ENCODE measurements around the gene ZNF618. TPM values are rescaled to one million over a fixed set of nuclear protein-coding genes. Genes with fewer than 3 reads are reported as not detected.

ZNF618 gene
- total RNA-seq, 2 donors from 2014 or later: 1.4 to 3.0 TPM

DNA sequence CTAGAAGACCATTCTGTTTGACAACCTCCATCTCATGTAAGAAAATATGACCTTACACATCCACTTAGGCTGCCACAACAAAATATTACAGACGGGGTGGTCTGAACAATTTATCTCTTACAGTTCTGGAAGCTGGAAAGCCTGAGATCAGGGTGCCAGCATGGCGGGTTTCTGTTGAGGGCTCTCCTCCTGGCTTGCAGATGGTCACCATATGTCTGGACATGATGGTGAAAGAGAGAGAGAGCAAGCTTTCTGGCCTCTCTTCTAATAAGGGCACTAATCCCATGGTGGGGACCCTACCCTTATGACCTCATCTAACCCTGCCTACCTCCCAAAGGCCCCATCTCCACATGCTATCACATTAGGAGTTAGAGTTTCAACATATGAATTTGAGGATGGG is 136.0 kb downstream of the ZNF618 start:
- no peaks in the 10 kb centered on the region for H3K27me3 ChIP-seq
- no peaks in the 10 kb centered on the region for H3K9me3 ChIP-seq
- H3K27ac ChIP-seq: no peak overlapping the region
- no peak overlapping the region for H3K4me3 ChIP-seq
- DNase-seq (ENCODE audit: low spot score): no peak
- TF ChIP-seq, protein P1, sequence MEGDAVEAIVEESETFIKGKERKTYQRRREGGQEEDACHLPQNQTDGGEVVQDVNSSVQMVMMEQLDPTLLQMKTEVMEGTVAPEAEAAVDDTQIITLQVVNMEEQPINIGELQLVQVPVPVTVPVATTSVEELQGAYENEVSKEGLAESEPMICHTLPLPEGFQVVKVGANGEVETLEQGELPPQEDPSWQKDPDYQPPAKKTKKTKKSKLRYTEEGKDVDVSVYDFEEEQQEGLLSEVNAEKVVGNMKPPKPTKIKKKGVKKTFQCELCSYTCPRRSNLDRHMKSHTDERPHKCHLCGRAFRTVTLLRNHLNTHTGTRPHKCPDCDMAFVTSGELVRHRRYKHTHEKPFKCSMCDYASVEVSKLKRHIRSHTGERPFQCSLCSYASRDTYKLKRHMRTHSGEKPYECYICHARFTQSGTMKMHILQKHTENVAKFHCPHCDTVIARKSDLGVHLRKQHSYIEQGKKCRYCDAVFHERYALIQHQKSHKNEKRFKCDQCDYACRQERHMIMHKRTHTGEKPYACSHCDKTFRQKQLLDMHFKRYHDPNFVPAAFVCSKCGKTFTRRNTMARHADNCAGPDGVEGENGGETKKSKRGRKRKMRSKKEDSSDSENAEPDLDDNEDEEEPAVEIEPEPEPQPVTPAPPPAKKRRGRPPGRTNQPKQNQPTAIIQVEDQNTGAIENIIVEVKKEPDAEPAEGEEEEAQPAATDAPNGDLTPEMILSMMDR (IDR thresholded peaks at IDR 0.05): no peak
- no peaks in the 10 kb centered on the region for H3K4me1 ChIP-seq
- no peaks in the 10 kb centered on the region for H3K36me3 ChIP-seq

DNA sequence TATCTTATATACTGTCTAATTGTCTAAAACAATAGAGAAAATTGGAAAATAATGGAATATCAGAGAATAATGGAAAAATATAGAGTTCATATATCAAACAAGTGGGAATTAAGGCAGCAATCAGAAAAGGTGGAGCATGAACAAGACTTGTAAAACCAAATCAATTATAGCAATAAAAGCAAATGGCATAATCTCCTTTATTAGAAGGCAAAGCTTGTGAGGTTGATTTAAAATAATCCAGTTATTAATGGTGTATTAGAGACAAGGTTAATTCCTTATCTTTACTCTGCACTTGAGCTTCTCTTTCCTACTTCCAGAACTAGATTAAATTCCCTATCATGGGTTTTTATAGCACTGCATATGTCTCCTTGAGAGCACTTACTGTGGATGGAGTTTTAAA is 137.9 kb downstream of the ZNF618 start:
- H3K4me1 ChIP-seq: no peaks in the 10 kb centered on the region
- H3K27ac ChIP-seq: no peak overlapping the region
- no peak overlapping the region for H3K4me3 ChIP-seq
- TF ChIP-seq, protein P1 (IDR thresholded peaks at IDR 0.05): no peak
- no peaks in the 10 kb centered on the region for H3K27me3 ChIP-seq
- no peak for DNase-seq (ENCODE audit: low spot score)
- H3K36me3 ChIP-seq: peaks cover 6% of the 10 kb centered on the region
- no peaks in the 10 kb centered on the region for H3K9me3 ChIP-seq

DNA sequence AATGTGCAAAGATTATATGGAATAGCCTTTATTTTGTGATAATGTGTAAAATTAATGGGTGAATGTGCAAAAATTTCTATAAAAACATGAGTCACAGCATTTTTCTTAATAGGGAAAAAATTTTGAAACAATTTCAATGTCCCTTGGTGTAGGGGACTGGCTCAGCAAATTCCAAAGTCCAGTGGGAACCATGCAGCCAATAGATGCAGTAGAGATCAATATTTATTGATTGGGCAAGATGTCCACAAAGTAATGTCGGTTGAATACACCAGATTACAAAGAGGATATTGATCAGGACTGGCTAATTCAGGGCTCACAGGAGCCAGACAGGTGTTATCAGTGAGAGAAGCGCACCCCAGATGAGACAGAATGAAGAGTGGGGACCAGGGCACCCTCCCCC is 139.5 kb downstream of the ZNF618 start:
- no peak overlapping the region for H3K27ac ChIP-seq
- no peak for DNase-seq (ENCODE audit: low spot score)
- H3K27me3 ChIP-seq: no peaks in the 10 kb centered on the region
- peaks cover 0 to 6% of the 10 kb centered on the region in 2 donors for H3K9me3 ChIP-seq
- peaks cover 6% of the 10 kb centered on the region for H3K36me3 ChIP-seq
- TF ChIP-seq, protein P1 (IDR thresholded peaks at IDR 0.05): no peak
- H3K4me1 ChIP-seq: no peaks in the 10 kb centered on the region
- H3K4me3 ChIP-seq: no peak overlapping the region

DNA sequence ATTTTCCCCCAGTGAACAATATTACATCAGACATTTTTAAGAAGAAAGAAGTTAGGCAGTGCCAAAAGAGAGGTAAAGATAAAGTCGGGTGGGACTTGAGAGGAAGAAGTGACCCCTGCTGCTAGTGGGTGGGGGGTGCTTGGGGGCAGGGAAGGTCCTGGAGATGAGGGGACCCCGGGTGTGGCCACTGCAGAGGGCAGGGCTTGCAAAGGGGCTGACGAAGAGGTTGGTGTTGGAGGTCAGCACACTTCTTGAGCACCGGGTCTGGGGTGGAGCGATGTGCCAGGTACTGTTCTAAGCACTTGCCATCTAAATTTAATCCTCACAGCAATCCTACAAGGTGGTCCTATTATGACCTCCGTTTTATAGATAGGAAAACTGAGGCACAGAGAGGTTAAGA is 140.0 kb downstream of the ZNF618 start:
- H3K36me3 ChIP-seq: peaks cover 6% of the 10 kb centered on the region
- TF ChIP-seq, protein P1 (IDR thresholded peaks at IDR 0.05): no peak
- DNase-seq (ENCODE audit: low spot score): no peak
- no peaks in the 10 kb centered on the region for H3K27me3 ChIP-seq
- no peaks in the 10 kb centered on the region for H3K4me1 ChIP-seq
- no peak overlapping the region for H3K27ac ChIP-seq
- H3K9me3 ChIP-seq: peaks cover 0 to 6% of the 10 kb centered on the region in 2 donors
- H3K4me3 ChIP-seq: no peak overlapping the region

DNA sequence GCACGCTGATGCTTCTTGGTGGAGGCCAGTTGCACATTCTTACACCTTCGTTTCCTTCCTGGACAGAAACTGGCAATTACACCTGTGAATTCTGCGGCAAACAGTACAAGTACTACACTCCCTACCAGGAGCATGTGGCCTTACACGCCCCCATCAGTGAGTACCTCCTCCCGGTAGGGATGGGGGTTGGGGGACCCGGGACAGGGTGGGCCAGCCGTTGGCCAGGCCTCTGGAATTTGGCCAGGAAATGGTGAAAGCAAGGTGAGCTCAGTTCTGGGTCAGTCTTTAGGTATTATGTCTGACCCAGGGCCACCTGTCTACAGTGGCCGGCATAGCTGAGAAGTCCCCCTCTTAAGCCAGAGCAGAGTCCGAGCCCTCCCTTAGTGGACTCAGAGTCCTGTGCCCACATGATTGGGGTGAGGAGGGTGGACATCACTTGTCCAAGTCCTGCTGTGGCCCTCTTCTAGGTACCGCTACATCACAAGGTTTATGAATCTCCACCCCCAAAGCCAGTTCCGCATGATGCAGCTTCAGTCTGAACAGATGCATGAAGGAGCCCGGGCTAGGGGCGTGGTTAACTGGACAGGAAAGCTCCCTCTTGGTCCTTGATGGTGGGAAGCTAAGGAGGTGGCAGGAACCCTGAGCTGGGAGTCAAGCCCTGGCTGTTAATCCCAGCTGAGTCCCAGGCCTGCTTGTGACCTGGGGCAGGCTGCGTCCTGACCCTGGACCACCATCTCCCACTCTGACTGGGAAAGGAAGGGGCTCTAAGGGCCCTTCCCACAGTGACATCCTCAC is 140.7 kb downstream of the ZNF618 start:
- Histone ChIP-seq H3K4me3 (no peak overlapping the region), H3K36me3 (peaks cover 6% of the 10 kb centered on the region), H3K4me1 (no peaks in the 10 kb centered on the region), H3K27ac (no peak overlapping the region), H3K9me3 (peaks cover 0 to 9% of the 10 kb centered on the region in 2 donors), H3K27me3 (no peaks in the 10 kb centered on the region)
- TF ChIP-seq, protein P1 (IDR thresholded peaks at IDR 0.05): no peak
- no peak for DNase-seq (ENCODE audit: low spot score)
